ENCODE data around the gene ASIC5. TPM values are rescaled to one million over a fixed set of nuclear protein-coding genes. Genes with fewer than 3 reads are reported as not detected.

Gene ASIC5
- total RNA-seq, result not detected

GRCh38 chr4:155866177-155866576 lies at the start of gene ASIC5:
Gene ASIC5 (minus strand): TSS chr4:155866277. CDS start chr4:155866226, 51 bp downstream.
- CTCF ChIA-PET, result no interaction called here
- POLR2A ChIA-PET, result no interaction called here

DNA sequence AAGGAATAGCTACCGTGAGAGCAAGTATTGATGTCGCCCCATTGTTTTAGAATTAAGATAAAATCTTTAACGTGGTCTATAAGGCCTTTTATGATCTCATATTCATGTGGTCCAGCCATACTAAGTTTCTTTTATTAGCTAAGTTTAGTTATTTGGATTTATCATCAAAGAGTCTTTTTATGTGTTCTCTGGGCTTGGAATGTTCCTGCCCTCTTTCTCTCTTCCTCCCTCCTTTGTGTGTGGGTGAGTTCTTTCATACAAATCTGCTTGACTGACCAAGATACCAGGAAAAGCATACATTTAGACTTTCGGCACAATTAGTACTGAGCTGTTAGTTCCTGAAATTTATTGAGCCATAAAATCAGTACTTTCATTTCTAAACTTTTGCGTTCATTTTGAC lies 48.7 kb upstream of the ASIC5 start:
- no peak for ATAC-seq
- H3K36me3 Mint-ChIP-seq (ENCODE audit: low read depth), result no peaks in the 10 kb centered on the region
- H3K9me3 Mint-ChIP-seq, result no peaks in the 10 kb centered on the region
- DNase-seq, result no peak
- no peak overlapping the region for H3K27ac Mint-ChIP-seq
- peaks cover 7% of the 10 kb centered on the region for H3K27me3 Mint-ChIP-seq
- CTCF ChIA-PET, result interaction anchor here (1.2 kb wide), 1 partner anchor 38 kb away, joined by 7 read pairs; the partner anchor contains the start of gene CTSO
- POLR2A ChIA-PET, result no interaction called here
- TF ChIP-seq, protein P1, sequence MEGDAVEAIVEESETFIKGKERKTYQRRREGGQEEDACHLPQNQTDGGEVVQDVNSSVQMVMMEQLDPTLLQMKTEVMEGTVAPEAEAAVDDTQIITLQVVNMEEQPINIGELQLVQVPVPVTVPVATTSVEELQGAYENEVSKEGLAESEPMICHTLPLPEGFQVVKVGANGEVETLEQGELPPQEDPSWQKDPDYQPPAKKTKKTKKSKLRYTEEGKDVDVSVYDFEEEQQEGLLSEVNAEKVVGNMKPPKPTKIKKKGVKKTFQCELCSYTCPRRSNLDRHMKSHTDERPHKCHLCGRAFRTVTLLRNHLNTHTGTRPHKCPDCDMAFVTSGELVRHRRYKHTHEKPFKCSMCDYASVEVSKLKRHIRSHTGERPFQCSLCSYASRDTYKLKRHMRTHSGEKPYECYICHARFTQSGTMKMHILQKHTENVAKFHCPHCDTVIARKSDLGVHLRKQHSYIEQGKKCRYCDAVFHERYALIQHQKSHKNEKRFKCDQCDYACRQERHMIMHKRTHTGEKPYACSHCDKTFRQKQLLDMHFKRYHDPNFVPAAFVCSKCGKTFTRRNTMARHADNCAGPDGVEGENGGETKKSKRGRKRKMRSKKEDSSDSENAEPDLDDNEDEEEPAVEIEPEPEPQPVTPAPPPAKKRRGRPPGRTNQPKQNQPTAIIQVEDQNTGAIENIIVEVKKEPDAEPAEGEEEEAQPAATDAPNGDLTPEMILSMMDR (IDR thresholded peaks at IDR 0.05), result no peak
- intact Hi-C loops (cut with micrococcal nuclease), result no loop called here
- H3K4me1 Mint-ChIP-seq (ENCODE audit: low read depth), result peaks cover 9% of the 10 kb centered on the region
- H3K4me3 Mint-ChIP-seq, result no peak overlapping the region

More at GRCh38 chr4:155866177-155866576, at the start of gene ASIC5:
- intact Hi-C loops (cut with micrococcal nuclease), result no loop called here
- Mint-ChIP-seq H3K9me3 (peaks cover 2% of the 10 kb centered on the region), H3K4me1 (ENCODE audit: low read depth) (no peaks in the 10 kb centered on the region), H3K36me3 (ENCODE audit: low read depth) (no peaks in the 10 kb centered on the region), H3K27ac (no peak within 1 kb of the TSS), H3K4me3 (no peak within 1 kb of the TSS), H3K27me3 (peaks cover 14% of the 10 kb centered on the region)
- DNase-seq, result no peak
- TF ChIP-seq, protein P1 (IDR thresholded peaks at IDR 0.05), result no peak
- ATAC-seq, result no peak

DNA sequence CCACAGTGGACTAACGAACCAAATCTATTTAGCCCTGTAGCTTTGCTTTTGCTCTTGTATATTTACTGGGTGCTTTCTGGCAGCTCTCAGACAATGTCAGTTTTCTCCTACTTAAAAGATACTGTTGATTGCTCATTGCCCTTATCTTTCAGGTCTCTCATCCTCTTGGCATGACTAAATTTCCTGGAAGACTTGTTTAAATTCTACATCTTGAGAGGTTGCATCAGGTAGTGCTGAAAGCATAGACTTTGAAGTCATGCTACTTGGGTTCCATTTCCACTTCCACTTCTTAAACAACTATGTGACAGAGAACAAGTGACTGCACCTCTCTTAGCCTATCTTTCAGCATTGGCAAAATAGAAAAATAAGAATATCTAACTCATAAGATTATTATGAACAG lies 45.8 kb upstream of the ASIC5 start:
- Mint-ChIP-seq H3K4me1 (ENCODE audit: low read depth) (peaks cover 15% of the 10 kb centered on the region), H3K9me3 (no peaks in the 10 kb centered on the region), H3K4me3 (no peak overlapping the region), H3K27me3 (peaks cover 11% of the 10 kb centered on the region), H3K36me3 (ENCODE audit: low read depth) (no peaks in the 10 kb centered on the region), H3K27ac (peak overlapping the region; percentile 19)
- ATAC-seq (peak; percentile 83), DNase-seq (no peak)
- ChIA-PET CTCF (interaction anchor here (0.9 kb wide), 1 partner anchor 11 kb away, joined by 3 read pairs; no protein-coding TSS in a partner anchor), POLR2A (no interaction called here)
- TF ChIP-seq, protein P1 (IDR thresholded peaks at IDR 0.05), result no peak
- intact Hi-C loops (cut with micrococcal nuclease), result no loop called here

DNA sequence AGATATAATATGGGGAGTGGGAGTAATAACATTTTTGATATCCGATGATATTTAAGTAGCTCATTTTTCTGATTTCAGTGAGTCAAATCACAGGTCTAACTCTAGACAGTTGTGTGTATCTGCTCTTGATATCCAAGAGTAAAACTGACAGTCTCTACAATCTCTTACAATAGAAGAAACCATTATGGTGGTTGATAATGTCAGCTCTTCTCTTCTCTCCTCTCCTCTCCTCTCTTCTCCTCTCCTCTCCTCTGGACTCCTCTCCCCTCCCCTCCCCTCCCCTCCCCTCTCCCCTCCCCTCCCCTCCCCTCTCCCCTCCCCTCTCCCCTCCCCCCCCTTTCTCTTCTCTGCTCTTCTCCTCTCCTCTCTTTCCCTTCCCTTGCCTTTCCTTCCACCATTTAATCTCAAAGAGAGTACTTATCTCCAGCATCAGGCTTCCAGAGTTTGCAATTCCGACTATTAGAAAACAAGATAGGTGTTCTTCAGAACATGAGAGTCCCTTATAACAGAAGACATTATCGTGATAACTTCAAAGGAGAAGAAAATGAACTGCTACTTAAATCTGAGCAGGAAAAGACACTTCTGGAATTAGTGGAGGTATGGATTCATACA lies 43.6 kb upstream of the ASIC5 start:
- no peak overlapping the region for H3K4me3 Mint-ChIP-seq
- no peaks in the 10 kb centered on the region for H3K36me3 Mint-ChIP-seq (ENCODE audit: low read depth)
- ChIA-PET POLR2A (no interaction called here), CTCF (interaction anchor here (1.0 kb wide), 1 partner anchor 43 kb away, joined by 3 read pairs; no protein-coding TSS in a partner anchor)
- peaks cover 15% of the 10 kb centered on the region for H3K4me1 Mint-ChIP-seq (ENCODE audit: low read depth)
- no peaks in the 10 kb centered on the region for H3K9me3 Mint-ChIP-seq
- TF ChIP-seq, protein P1 (IDR thresholded peaks at IDR 0.05), result no peak
- ATAC-seq (no peak), DNase-seq (no peak)
- intact Hi-C loops (cut with micrococcal nuclease), result no loop called here
- peaks cover 14% of the 10 kb centered on the region for H3K27me3 Mint-ChIP-seq
- no peak overlapping the region for H3K27ac Mint-ChIP-seq

All from activated CD8-positive, alpha-beta T cell treated with anti-CD3 and anti-CD28 coated beads for 36 hours (primary cell).